Measurements from ENCODE around the gene UBAC1.

Gene UBAC1

GRCh38 chr9:135929656-135930445 is 31.3 kb downstream of the UBAC1 start:
- DNase-seq (ENCODE audit: low read depth) = no peak
- H3K4me3 ChIP-seq (ENCODE audit: low read depth, low read length) = no peak overlapping the region
- TF ChIP-seq CTCF (IDR thresholded peaks at IDR 0.05; ENCODE audit: control insufficient read depth, extremely low read depth, insufficient read depth) = no peak

GRCh38 chr9:135928731-135929655 is 32.2 kb downstream of the UBAC1 start:
- no peak for DNase-seq (ENCODE audit: low read depth)
- TF ChIP-seq CTCF (IDR thresholded peaks at IDR 0.05; ENCODE audit: control insufficient read depth, extremely low read depth, insufficient read depth) = no peak
- no peak overlapping the region for H3K4me3 ChIP-seq (ENCODE audit: low read depth, low read length)

GRCh38 chr9:135928074-135928730 is 33.0 kb downstream of the UBAC1 start:
- H3K4me3 ChIP-seq (ENCODE audit: low read depth, low read length) = no peak overlapping the region
- no peak for TF ChIP-seq CTCF (IDR thresholded peaks at IDR 0.05; ENCODE audit: control insufficient read depth, extremely low read depth, insufficient read depth)
- no peak for DNase-seq (ENCODE audit: low read depth)

GRCh38 chr9:135927195-135928013 is 33.8 kb downstream of the UBAC1 start:
- no peak for TF ChIP-seq CTCF (IDR thresholded peaks at IDR 0.05; ENCODE audit: control insufficient read depth, extremely low read depth, insufficient read depth)
- no peak overlapping the region for H3K4me3 ChIP-seq (ENCODE audit: low read depth, low read length)
- DNase-seq (ENCODE audit: low read depth) = no peak

GRCh38 chr9:135926402-135927194 is 34.6 kb downstream of the UBAC1 start:
- H3K4me3 ChIP-seq (ENCODE audit: low read depth, low read length) = no peak overlapping the region
- no peak for DNase-seq (ENCODE audit: low read depth)
- no peak for TF ChIP-seq CTCF (IDR thresholded peaks at IDR 0.05; ENCODE audit: control insufficient read depth, extremely low read depth, insufficient read depth)

All from LNCaP clone FGC (cell line).